C1 segment of cervical spinal cord (tissue), 14 donors: ENCODE results near the gene C17orf75.

Source experiments
- DNase-seq, 14 donors: peaks; one replicate each; lab custom pipeline; 2025; lab: John Stamatoyannopoulos, UW

The C17orf75 gene

GRCh38 chr17:32278815-32279214 lies 63.2 kb downstream of the C17orf75 start:
- DNase-seq: no peak
